Astrocyte (in vitro differentiated cells and primary cell): ENCODE results near the gene PDAP1. TPM values are rescaled to one million over a fixed set of nuclear protein-coding genes. Genes with fewer than 3 reads are reported as not detected.

Experiments
- DNase-seq: peaks from one replicate; pipeline ENCODE4 v3.0.0-alpha.2; 2010; ENCODE audit warnings: low read depth
- FAIRE-seq: peaks from 2 replicates; lab custom pipeline; 2011; peaks lifted over from hg19 to GRCh38; lab: Jason Lieb, UNC
- H2AFZ ChIP-seq: 2 replicates; pipeline ENCODE4 v1.6.0; 2012; ENCODE audit warnings: low read depth, low read length, inconsistent platforms
- H3K27ac ChIP-seq: 2 replicates; pipeline ENCODE4 v1.5.1; 2011; ENCODE audit warnings: low read depth, low read length, inconsistent platforms
- H3K27me3 ChIP-seq: 2 replicates; pipeline ENCODE4 v1.6.0; 2011; ENCODE audit warnings: low read length, inconsistent platforms; ENCODE audit not compliant: insufficient read depth
- H3K36me3 ChIP-seq: 2 replicates; pipeline ENCODE4 v1.5.1; 2011; ENCODE audit warnings: low read length, inconsistent platforms; ENCODE audit not compliant: insufficient read depth
- H3K4me1 ChIP-seq: 2 replicates; pipeline ENCODE4 v1.5.1; 2011; ENCODE audit warnings: low read length, inconsistent platforms; ENCODE audit not compliant: insufficient read depth
- H3K4me2 ChIP-seq: 2 replicates; pipeline ENCODE4 v1.6.0; 2012; ENCODE audit warnings: low read length, inconsistent platforms
- H3K4me3 ChIP-seq: 2 replicates; pipeline ENCODE4 v1.5.1; 2011; ENCODE audit warnings: low read depth, mild to moderate bottlenecking, low read length, inconsistent platforms; ENCODE audit not compliant: insufficient read depth
- H3K79me2 ChIP-seq: 2 replicates; pipeline ENCODE4 v1.6.0; 2012; ENCODE audit warnings: mild to moderate bottlenecking, low read length, inconsistent platforms; ENCODE audit not compliant: insufficient read depth
- H3K9ac ChIP-seq: 2 replicates; pipeline ENCODE4 v1.6.0; 2012; ENCODE audit warnings: mild to moderate bottlenecking, low read length, inconsistent platforms
- H3K9me3 ChIP-seq: 2 replicates; pipeline ENCODE4 v1.5.1; 2012; ENCODE audit warnings: low read depth, mild to moderate bottlenecking, low read length, inconsistent platforms; ENCODE audit not compliant: insufficient read depth
- H4K20me1 ChIP-seq: 2 replicates; pipeline ENCODE4 v1.6.0; 2012; ENCODE audit warnings: low read length, inconsistent platforms; ENCODE audit not compliant: insufficient read depth
- H3K27ac Mint-ChIP-seq: one replicate; pipeline ENCODE4 v1.8.0; 2021; ENCODE audit warnings: mild to moderate bottlenecking, mixed read lengths; ENCODE audit not compliant: unreplicated experiment
- H3K27me3 Mint-ChIP-seq: one replicate; pipeline ENCODE4 v1.8.0; 2021; ENCODE audit warnings: low read depth, mixed read lengths; ENCODE audit not compliant: unreplicated experiment
- H3K36me3 Mint-ChIP-seq: one replicate; pipeline ENCODE4 v1.8.0; 2021; ENCODE audit warnings: low read depth, mixed read lengths; ENCODE audit not compliant: unreplicated experiment
- H3K4me1 Mint-ChIP-seq: one replicate; pipeline ENCODE4 v1.8.0; 2021; ENCODE audit warnings: low read depth, mixed read lengths; ENCODE audit not compliant: unreplicated experiment
- H3K4me3 Mint-ChIP-seq: one replicate; pipeline ENCODE4 v1.8.0; 2021; ENCODE audit warnings: mild to moderate bottlenecking, moderate library complexity, mixed read lengths; ENCODE audit not compliant: unreplicated experiment
- H3K9me3 Mint-ChIP-seq: one replicate; pipeline ENCODE4 v1.8.0; 2021; ENCODE audit warnings: mild to moderate bottlenecking, mixed read lengths; ENCODE audit not compliant: unreplicated experiment
- CTCF ChIP-seq: IDR thresholded peaks from 2 replicates; pipeline ENCODE4 v1.5.1; 2011; ENCODE audit warnings: low read depth, mild to moderate bottlenecking, inconsistent platforms, low read length, moderate library complexity; ENCODE audit not compliant: insufficient read depth
- EZH2 ChIP-seq: IDR thresholded peaks from 2 replicates; pipeline ENCODE4 v1.6.1; 2012; ENCODE audit warnings: mild to moderate bottlenecking, low read length, inconsistent platforms; ENCODE audit not compliant: insufficient read depth
- total RNA-seq: library from RNA; stranded (reverse); gene quantifications from 2 replicates; pipeline ENCODE4 v1.2.1, GENCODE V29; 2021

Gene PDAP1
- total RNA-seq, 1 donor from 2014 or later: 106 TPM

- no peak for FAIRE-seq
- Mint-ChIP-seq H3K27me3 (no peaks in the 10 kb centered on the region), H3K4me1 (peaks cover 8% of the 10 kb centered on the region), H3K4me3 (no peak overlapping the region), H3K36me3 (peaks cover 11% of the 10 kb centered on the region), H3K9me3 (no peaks in the 10 kb centered on the region), H3K27ac (no peak overlapping the region)
- Histone ChIP-seq H3K9me3 (no peaks in the 10 kb centered on the region), H3K4me1 (peaks cover 13% of the 10 kb centered on the region), H2AFZ (no peak overlapping the region), H3K9ac (no peak overlapping the region), H3K27me3 (no peaks in the 10 kb centered on the region), H3K79me2 (no peaks in the 10 kb centered on the region), H3K36me3 (peaks cover 43% of the 10 kb centered on the region), H3K4me2 (no peak overlapping the region), H4K20me1 (peaks cover 46% of the 10 kb centered on the region), H3K27ac (no peak overlapping the region), H3K4me3 (no peak overlapping the region)
- TF ChIP-seq EZH2: no peak
- TF ChIP-seq CTCF: peak; percentile 7
- DNase-seq: no peak
These were observed 42.9 kb downstream of the PDAP1 start for GRCh38 chr7:99365318-99366141.

- Histone ChIP-seq H3K9me3 (no peaks in the 10 kb centered on the region), H4K20me1 (peaks cover 37% of the 10 kb centered on the region), H2AFZ (no peak overlapping the region), H3K4me3 (no peak overlapping the region), H3K9ac (peak overlapping the region; percentile 23), H3K79me2 (no peaks in the 10 kb centered on the region), H3K36me3 (peaks cover 49% of the 10 kb centered on the region), H3K4me2 (peak overlapping the region; percentile 35), H3K27me3 (no peaks in the 10 kb centered on the region), H3K4me1 (peaks cover 13% of the 10 kb centered on the region), H3K27ac (peak overlapping the region; percentile 57)
- TF ChIP-seq CTCF (no peak), EZH2 (no peak)
- H3K4me1 Mint-ChIP-seq: peaks cover 8% of the 10 kb centered on the region
- H3K27me3 Mint-ChIP-seq: no peaks in the 10 kb centered on the region
- peaks cover 11% of the 10 kb centered on the region for H3K36me3 Mint-ChIP-seq
- DNase-seq (peak; percentile 37), FAIRE-seq (no peak)
- H3K9me3 Mint-ChIP-seq: no peaks in the 10 kb centered on the region
- H3K27ac Mint-ChIP-seq: peak overlapping the region; percentile 95
- no peak overlapping the region for H3K4me3 Mint-ChIP-seq
These were observed 45.1 kb downstream of the PDAP1 start for GRCh38 chr7:99363286-99363685.

- Histone ChIP-seq H3K79me2 (peaks cover 4% of the 10 kb centered on the region), H3K27ac (peak overlapping the region; percentile 57), H3K36me3 (peaks cover 51% of the 10 kb centered on the region), H3K9ac (peak overlapping the region; percentile 23), H4K20me1 (peaks cover 41% of the 10 kb centered on the region), H3K4me2 (peak overlapping the region; percentile 35), H3K27me3 (no peaks in the 10 kb centered on the region), H3K9me3 (no peaks in the 10 kb centered on the region), H3K4me3 (no peak overlapping the region), H2AFZ (no peak overlapping the region), H3K4me1 (peaks cover 13% of the 10 kb centered on the region)
- Mint-ChIP-seq H3K4me1 (peaks cover 8% of the 10 kb centered on the region), H3K4me3 (no peak overlapping the region), H3K27ac (peak overlapping the region; percentile 95), H3K9me3 (no peaks in the 10 kb centered on the region), H3K36me3 (peaks cover 13% of the 10 kb centered on the region), H3K27me3 (no peaks in the 10 kb centered on the region)
- FAIRE-seq (no peak), DNase-seq (peak; percentile 90)
- no peak for TF ChIP-seq EZH2
These were observed 45.6 kb downstream of the PDAP1 start for GRCh38 chr7:99362801-99363200.
